Measurements from ENCODE around the gene TNRC18.
"Not testable (repeated sequence)": the region's sequence is repeated elsewhere in the genome, so short reads cannot be mapped to it uniquely, and the experiment has no call there.

Gene TNRC18, protein sequence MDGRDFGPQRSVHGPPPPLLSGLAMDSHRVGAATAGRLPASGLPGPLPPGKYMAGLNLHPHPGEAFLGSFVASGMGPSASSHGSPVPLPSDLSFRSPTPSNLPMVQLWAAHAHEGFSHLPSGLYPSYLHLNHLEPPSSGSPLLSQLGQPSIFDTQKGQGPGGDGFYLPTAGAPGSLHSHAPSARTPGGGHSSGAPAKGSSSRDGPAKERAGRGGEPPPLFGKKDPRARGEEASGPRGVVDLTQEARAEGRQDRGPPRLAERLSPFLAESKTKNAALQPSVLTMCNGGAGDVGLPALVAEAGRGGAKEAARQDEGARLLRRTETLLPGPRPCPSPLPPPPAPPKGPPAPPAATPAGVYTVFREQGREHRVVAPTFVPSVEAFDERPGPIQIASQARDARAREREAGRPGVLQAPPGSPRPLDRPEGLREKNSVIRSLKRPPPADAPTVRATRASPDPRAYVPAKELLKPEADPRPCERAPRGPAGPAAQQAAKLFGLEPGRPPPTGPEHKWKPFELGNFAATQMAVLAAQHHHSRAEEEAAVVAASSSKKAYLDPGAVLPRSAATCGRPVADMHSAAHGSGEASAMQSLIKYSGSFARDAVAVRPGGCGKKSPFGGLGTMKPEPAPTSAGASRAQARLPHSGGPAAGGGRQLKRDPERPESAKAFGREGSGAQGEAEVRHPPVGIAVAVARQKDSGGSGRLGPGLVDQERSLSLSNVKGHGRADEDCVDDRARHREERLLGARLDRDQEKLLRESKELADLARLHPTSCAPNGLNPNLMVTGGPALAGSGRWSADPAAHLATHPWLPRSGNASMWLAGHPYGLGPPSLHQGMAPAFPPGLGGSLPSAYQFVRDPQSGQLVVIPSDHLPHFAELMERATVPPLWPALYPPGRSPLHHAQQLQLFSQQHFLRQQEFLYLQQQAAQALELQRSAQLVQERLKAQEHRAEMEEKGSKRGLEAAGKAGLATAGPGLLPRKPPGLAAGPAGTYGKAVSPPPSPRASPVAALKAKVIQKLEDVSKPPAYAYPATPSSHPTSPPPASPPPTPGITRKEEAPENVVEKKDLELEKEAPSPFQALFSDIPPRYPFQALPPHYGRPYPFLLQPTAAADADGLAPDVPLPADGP (N-terminal part only)

DNA sequence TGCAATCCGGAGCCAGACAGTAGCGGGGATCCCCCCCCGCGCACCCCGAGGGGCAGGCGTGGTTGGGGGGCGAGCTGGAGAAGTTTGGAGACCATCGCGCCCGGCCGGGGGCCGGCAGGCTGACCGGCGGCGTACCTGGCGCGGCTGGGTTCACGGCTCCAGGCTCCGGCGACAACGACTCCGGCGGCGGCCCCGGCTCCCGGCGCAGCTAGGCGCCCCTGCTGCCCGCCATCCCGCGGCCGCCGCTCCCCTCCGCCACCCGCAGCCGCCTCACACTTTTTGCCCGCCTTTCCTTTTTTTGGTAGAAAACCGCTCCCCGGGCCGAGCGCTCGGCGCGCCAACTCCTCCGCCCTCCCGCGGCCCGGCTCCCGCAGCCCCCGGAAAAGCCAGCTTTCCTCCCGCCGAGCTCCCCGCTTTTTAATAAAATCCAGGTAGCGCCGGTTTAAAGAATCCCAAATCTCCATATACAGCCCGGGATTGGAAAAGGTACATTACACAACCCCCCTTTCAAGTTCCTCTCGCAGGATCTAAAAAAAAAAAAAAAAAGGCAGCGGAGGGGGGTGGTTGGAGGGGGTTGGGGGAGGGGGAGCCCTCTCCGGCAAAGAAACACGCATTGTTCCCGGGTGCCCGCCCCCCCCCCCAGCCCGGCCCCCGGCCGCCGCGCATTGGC, at the start of gene TNRC18:
TNRC18 (minus strand) TSS at position 529 of the 670 bp plus-strand sequence. CDS start 2,588 bp downstream, outside the sequence.
- DNase-seq = peak; percentile 52

DNA sequence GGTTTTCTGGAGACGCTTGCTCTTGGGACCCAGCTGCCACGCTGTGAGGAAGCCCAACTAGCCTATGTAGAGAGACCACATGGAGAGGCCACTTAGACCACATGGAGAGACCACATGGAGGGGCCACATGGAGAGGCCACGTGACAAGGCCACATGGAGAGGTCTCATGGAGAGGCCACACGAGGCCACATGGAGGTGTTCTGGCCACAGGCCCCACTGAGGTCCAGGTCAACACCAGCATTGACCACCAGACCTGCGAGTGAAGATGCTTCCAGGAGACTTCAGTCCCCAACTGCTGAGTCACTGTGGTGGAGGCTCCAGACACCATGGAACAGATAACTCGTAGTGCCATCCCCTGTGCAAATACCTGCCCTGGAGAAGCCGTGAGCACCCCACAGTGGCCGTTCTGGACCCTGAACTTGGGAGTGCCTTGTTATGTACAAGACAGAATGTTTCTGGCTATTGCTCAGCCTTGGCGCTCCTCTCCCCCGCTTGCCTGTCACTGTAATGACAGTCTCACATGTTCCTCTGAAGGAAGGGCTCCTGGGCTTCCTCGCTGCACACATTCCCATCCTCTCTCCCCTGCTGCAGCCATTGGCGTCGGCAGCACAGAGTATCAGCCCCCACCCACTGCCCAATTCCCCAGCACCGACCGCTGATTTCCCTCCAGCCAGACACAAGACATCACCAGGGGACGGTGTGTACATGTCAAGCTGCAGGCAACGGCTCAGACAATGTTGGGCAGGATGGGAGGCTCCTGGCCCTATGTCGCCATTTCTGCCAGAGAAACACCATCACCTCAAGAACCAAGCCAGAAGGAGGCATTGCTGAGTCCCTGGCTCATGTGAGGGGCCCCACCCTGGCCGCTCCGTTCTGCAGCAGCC, 49.0 kb upstream of the TNRC18 start:
- no peak for DNase-seq

DNA sequence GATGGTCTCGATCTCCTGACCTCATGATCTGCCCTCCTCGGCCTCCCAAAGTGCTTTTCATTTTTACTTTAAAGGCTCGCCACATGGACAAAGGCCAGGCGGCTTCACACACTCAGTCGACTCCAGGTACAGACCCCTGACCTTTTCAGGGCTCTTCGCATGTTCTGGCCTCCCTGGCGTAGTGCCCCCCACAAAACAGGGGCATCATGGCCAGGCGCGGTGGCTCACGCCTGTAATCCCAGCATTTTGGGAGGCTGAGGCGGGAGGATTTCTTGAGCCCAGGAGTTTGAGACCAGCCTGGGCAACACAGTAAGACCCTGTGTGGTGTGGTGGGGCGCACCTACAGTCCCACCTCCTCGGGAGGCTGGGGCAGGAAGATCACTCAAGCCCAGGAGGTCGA, 48.0 kb upstream of the TNRC18 start:
- not testable (repeated sequence) for DNase-seq

DNA sequence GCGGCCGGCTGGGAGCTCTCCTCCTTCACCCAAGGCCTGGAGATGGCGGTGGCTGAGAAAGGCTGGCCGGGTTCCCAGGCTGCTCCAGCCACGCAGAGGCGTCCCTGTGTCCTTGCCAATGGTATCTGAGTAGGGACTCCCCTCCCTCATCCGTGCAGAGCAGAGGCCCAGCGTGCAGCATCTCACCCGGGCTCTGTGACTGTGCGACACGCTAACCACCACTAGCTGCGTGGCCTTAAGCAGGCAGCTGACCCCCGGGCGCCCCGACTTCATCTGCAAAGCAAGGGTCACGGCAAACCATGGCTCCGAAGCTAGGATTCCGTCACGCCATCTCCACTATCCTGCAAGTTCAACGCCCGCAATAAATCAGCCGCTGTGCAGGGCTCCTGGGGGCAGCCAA, 47.2 kb upstream of the TNRC18 start:
- DNase-seq = no peak

DNA sequence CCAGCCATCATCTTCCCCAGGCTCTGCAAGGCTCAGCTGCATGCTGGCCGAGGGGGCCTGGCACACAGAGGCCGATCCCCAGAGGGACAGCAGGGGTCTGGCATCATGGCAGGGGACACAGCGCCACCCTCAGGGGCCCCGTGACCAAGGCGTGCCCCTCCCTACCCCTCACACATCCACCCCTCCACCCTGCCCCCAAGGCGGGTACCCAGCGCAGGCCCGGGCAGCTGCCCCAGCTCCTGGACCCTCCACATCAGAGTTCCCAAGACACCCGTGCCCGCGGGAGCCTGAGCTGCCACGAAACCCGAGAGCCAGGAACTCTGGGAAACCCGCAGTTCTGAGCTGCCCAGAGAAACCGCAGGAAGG, 46.5 kb upstream of the TNRC18 start:
- DNase-seq = no peak

DNA sequence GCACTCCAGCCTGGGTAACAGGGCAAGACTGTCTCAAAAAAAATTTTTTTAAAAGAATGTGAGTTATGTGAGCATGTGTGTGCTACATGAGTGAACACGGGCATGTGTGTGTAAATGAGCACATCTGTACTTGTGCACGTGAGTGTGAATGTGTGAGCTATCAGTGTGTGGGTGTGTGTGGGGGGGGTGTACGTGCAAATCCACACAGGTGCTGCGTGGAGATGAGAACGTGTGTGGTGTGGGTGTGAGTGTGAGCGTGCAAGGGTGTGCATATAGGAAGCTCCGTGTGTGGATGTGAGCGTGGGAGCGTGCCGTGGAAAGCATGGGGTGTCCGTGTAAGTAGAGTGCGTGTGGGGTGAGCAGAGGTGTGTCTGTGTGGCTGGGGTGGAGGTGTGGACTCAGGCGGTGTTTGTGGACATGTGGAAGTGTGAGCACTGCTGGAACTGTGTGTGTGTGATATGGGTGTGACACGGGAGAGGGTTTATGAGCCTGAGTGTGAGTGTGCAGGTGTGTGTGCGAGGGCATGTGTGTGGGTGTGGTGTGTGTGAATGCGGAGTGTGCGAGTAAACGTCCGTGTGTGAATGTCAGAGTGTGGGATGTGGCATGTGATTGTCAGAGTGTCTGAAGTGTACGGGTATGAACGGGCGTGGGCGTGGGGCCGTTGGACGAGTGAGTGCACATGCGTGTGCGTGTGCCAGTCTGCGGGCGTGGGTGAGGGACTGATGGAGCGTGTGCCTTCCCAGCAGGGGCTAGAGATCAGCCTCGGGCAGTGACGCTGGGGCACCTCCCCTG, 45.9 kb upstream of the TNRC18 start:
- no peak for DNase-seq

DNA sequence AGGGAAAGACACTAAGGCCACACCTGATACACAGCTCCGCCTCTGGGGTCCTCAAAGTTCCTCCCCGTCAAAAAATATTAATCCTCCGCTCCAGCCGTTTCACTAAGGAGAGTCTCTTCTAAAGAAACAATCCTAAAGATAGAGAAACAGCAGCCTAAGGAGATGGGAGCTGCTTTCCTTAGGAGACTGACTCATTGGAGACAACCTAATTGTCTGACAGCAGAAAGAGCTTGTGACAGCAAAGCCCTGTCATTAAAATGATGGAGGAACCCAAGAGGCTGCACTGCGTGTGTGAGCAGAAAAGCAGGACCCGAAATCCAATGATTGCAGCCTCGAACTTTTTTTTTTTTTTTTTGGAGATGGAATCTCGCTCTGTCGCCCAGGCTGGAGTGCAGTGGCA, 44.0 kb upstream of the TNRC18 start:
- no peak for DNase-seq

DNA sequence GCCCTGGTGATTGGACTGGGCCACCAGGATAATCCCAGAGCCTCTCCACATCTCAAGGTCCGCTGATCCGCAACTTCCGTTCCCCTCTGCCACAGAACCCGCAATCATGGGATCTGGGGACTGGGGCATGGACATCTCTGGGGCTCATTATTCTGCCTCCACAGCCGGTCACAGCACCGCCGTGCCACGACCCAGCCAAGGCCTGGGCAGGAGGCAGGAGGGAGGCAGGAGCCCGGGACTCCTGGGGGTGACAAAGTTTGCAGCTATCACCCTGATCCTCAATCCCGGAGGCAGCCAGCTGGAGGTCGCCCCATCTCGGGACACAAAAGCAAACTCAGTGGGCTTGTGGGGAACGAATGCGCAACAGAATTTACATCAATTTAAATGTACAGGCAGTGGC, 42.9 kb upstream of the TNRC18 start:
- DNase-seq = no peak

DNA sequence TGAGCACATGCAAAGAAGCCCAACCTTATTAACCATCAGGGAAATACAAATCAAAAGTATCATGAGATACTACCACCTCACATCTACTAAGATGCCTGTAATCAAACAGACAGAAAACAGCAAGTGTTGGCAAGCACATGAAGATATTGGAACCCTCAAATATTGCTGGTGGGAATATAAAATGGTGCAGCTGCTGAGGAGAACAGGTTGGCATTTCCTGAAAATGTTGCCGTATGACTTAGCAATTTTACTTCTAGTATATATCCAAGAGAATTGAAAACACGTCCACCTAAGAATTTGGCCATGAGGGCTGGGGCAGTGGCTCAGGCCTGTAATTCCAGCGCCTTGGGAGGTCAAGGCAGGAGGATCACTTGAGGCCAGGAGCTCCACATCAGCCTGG, 39.4 kb upstream of the TNRC18 start:
- DNase-seq = no peak

DNA sequence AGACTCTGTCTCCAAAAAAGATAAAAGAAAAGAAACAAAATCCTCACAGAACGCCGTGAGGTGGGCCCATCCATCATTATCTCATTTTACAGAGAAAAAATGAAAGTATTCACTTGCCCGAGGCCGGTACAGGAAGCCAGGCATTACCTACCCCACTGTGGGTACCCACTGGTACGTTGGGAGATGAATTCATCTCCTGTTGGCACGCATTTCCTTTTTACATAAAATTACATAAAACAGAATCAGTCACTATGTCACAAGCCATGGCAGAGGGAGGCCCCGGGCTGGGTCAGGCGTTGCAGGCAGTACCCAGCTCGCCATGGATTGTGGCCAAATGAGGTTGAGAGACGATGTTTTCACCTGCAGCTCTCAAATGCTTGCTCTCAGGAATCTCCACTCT, 38.6 kb upstream of the TNRC18 start:
- no peak for DNase-seq

DNA sequence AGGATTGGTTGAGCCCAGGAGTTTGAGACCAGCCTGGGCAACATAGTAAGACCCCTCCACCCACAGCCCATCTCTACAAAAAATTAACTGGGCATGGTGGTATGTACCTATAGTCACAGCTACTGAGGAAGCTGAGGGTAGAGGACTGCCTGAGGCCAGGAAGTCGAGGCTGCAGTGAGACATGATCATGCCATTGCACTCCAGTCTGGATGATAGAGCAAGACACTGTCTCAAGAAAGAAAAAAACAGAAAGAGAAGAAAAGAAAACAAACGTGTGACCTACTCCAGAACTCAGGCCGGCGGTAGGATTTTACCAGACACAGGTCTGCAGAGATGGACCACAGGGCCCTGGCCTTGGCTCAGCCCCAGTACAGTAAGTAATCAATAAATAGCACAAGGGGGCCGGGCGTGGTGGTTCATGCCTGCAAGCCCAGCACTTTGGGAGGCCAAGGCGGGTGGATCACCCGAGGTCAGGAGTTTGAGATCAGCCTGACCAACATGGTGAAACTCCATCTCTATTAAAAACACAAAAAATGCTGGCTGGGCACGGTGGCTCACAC, 35.4 kb upstream of the TNRC18 start:
- no peak for DNase-seq

DNA sequence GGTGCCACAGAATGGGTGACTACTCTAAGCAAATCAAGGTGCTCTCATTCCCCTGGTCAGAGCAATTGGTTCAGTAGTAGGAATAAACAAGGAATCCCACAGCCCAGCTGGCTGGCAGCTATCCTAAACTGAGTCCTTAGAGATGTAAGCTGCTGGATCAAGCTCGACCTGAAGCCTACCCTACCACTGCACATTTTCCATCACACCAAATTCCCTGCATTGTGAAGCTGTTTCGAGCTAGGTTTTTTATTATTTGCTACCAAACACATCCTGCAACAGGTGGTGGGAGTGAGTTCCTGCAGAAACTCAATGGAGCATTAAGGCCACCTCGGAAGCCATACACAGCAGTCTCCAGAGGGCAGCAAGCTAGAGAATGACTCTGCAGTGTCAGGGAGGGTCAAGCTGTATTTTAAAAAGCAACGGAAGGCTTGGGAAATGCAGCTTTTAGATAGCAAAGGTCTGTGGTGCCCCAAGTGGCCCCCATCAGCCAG, 33.7 kb upstream of the TNRC18 start:
- no peak for DNase-seq

DNA sequence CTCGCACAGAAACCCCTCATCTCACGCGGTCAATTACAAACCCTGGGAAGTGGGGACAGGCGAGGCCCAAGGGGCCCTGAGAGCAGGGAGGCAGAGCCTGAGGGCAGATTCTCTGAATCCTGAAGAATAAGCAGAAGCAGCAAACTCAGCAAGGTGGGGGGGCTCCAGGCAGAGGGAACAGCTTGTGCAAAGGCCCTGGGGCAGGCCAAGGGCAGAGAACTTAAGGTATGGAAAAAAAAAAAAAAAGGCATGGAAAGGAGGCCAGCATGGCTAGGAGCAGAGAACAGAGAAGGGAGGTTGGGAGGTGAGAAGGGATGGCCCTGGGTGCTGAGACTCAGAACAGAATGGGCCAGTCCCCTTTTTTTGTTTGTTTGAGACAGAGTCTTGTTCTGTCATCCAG, 32.8 kb upstream of the TNRC18 start:
- DNase-seq = no peak

DNA sequence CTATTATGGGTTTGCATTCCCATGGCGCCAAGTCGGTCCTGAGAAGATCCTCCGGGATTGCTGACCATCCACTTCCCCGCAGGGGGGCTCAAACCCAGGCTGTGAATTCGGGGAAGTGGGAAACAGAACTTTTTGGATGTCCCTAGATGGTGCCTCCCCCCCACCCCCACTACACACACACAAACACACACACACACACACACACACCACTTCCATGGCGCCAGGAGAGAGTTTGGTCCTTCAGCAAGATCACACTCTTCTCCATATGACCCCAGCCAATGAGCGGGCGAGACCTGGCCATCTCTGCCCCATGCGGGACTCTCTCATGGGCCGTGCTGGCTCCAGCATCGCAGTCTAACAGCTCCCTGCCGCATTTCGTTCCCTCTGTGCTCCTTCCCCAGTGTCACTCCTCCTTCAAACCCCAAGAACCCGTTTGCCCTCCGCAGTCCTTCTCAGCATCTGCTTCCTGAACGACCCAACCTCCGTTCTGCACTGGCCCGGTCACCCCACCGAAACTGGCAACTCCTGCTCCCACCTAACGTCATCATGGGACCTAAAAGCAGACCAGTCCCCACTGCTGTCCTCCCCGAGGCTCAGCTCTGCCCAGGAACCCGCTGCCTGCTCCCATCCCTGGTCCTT, 32.1 kb upstream of the TNRC18 start:
- DNase-seq = no peak

DNA sequence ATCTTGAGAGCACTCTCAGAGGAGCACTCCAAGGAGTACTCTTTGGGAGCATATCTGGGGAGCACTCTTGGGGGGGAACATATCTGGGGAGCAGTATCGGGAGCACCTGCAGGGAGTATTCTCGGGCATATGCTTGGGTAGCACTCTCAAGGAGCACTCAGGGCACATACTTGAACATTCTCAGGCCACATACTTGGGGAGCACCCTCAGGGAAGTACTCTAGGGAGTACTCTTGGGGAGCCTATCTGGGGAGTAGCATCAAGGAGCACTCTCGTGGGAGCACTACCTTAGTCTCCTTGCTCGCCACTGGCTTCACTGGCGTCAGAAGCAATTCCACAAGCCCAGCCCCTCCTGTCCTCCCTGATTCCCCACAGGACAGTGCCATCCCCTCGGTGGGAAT, 31.5 kb upstream of the TNRC18 start:
- no peak for DNase-seq

DNA sequence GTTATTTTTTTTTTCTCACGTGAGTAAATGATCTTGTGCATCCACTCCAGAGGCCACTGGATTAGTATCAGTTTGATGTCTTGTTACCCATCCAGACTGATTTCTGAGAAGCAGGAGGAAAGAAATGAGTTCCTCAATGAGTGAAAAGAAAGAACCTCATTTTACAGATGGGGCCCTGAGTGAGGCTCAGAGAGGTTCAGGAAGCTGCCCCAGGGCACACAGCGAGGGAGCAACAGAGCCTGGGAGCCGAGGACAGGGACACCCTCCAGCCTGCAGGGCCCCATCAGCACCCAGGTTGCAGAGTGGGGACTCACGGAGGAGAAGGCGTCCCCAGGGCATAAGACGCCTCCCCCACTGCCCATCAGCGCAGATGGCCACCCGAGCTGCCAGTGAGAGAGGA, 30.9 kb upstream of the TNRC18 start:
- no peak for DNase-seq

DNA sequence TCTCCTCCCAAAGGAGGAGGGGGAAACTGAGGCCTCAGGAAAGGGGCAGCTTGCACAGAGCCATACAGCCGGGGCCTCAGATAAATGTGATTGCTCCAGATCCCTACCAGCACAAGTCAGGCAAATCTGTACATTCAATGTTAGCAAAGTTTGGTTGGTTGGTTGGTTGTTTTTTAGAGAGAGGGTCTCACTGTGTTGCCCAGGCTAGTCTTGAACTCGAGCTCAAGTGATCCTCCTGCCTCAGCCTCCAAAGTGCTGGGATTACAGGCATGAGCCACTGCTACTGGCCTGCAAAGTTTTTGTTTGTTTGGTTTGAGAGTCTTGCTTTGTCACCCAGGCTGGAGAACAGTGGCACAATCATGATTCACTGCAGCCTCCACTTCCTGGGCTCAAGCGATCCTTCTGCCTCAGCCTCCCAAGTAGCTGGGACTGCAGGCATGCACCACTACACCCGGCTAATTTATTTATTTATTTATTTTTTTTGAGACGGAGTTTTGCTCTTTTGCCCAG, 30.0 kb upstream of the TNRC18 start:
- DNase-seq = no peak

DNA sequence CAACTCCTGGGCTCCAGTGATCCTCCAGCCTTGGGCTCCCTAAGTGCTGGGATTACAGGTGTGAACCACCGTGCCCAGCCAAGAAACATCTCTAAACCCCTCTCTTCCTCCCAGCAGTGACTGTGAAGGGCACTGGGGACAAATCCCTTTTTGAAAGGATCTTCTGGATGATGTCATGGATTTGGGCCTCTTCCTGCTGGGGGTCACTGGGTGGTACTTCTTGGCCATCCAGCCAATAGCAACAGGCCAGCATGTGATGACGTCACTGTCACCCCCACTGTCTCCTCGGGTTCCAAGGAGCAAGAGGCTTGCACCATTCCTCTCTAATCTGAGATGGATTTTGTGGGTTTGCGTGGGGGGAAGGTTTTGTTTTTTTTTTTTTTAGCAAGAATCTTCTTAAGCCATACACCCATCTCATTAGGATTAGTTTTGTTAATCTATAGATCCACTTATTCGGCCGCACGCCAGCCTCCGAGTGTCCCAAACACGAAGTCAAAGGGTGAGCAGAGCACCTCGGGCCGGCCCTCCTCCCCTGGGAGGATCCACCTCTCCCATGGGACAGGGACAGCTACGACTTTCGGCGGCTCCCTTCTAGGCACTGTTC, 29.4 kb upstream of the TNRC18 start:
- DNase-seq = no peak

DNA sequence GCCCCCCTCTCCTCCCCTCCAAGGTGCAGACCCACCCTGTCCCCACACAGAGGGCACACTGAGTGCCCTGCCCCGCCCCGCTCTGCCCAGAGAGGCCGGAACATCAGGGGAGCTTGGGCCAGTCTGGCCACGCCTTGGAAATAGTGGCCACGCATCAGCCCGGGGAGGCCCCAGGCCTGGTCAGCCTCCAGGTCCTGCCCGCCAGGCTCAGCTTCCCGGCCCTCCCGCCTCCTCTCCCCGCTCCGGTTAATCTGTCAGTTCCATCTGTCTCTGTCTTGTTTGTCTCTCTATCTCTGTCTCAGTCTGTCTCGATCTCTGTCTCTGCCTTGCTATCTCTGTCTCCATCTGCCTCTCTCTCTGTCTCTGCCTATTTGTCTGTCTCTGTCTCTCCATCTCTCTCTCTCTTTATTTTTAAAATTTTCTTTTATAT, 28.9 kb upstream of the TNRC18 start:
- DNase-seq = no peak

All from COR-L47 (cell line).